Activated CD4-positive, CD25-positive, alpha-beta regulatory T cell treated with anti-CD3 and anti-CD28 coated beads, Interleukin-2, amount 50 U/mL, for 72 hours (primary cell): ENCODE data around the gene KIRREL2.
"Not testable (repeated sequence)": the region's sequence is repeated elsewhere in the genome, so short reads cannot be mapped to it uniquely, and the experiment has no call there.

Experiments
- DNase-seq: peaks from one replicate; pipeline ENCODE4 v3.0.0; 2021

KIRREL2 gene

DNA sequence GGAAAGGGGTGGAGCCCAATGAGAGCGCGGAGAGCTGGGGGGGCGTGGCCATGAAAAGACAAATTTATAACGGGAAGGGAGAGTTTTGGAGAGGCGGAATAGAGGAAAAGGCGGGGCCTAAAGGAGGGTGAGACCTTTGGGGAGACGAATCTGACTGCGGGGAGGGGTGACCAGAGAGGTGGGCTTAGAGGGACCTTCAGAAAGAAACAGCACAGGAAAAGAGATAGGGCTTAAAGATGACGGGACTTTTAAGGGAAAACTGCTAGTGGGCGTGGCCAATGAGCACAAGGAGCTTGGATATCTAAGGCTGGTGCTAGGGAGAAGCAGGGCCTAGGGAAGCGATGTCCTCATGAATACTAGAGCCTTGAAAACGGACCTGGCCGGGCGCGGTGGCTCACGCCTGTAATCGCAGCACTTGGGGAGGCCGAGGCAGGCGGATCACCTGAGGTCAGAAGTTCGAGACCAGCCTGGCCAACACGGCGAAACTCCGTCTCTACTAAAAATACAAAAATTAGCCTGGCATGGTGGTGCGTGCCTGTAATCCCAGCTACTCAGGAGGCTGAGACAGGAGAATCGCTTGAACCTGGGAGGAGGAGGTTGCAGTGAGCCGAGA lies 13.5 kb downstream of the KIRREL2 start:
- DNase-seq, result not testable (repeated sequence)

DNA sequence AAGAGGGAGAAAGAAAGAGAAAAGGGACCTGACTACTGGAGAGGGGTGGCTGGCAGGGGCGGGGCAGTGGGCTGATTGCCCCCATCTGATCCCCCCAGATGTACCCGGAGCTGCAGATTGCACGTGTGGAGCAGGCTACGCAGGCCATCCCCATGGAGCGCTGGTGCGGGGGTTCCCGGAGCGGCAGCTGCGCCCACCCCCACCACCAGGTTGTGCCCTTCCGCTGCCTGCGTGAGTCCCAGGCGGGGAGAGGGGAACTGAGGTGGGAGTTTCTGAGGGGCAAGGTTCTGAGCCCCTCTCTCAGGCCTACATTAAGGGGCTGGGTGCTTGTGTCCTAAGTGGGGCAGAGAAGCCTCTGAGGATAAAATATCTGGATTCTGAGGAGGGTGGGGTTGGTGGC lies 14.1 kb downstream of the KIRREL2 start:
- DNase-seq, result no peak

DNA sequence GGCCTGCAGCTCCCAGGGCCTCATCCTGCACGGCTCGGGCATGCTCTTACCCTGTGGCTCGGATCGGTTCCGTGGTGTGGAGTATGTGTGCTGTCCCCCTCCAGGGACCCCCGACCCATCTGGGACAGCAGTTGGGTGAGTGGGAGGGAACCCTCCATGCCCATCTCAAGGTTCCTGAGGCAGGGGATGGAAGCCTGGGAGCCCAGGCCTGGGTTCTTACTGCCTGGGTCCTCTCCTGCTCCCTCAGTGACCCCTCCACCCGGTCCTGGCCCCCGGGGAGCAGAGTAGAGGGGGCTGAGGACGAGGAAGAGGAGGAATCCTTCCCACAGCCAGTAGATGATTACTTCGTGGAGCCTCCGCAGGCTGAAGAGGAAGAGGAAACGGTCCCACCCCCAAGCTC lies 14.9 kb downstream of the KIRREL2 start:
- no peak for DNase-seq

DNA sequence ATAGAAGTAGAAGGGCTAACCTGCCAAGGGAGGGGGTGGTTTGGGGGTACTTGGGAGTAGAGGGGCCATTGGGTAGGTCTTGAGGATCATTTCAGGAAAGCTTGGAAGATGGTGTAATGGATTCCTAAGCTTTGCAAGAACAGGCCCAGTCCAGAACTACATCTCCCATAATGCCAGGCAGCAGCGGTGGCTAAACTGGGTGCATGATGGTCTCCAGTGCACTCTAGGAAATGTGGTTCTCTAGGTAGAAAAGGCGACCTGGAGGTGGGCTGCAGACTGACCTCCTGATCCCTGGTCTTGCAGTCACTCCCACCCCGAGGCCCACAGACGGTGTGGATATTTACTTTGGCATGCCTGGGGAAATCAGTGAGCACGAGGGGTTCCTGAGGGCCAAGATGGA lies 15.5 kb downstream of the KIRREL2 start:
- no peak for DNase-seq

DNA sequence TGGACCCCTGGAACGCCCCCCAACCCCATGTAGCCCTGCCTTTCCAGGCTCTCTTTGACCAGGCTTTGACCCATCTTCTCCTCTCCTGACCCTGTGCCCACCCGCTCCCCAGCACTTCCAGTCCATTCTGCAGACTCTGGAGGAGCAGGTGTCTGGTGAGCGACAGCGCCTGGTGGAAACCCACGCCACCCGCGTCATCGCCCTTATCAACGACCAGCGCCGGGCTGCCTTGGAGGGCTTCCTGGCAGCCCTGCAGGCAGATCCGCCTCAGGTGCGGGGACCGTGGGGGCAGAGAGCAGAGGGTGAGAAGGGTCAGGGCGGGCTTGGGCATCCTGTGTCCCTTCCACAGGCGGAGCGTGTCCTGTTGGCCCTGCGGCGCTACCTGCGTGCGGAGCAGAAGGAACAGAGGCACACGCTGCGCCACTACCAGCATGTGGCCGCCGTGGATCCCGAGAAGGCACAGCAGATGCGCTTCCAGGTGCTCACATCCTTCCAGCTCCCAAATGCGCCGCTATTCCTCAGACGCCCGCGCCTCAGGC lies 17.8 kb downstream of the KIRREL2 start:
- no peak for DNase-seq

DNA sequence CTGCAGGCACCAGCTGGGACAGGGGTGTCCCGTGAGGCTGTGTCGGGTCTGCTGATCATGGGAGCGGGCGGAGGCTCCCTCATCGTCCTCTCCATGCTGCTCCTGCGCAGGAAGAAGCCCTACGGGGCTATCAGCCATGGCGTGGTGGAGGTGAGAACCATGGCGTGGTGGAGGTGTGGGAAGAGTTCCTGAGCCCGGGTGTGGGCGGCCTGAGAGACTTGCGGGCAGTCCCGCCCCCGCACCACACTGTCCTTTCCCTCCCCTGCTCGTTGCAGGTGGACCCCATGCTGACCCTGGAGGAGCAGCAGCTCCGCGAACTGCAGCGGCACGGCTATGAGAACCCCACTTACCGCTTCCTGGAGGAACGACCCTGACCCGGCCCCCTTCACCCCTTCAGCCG lies 22.4 kb downstream of the KIRREL2 start:
- no peak for DNase-seq

DNA sequence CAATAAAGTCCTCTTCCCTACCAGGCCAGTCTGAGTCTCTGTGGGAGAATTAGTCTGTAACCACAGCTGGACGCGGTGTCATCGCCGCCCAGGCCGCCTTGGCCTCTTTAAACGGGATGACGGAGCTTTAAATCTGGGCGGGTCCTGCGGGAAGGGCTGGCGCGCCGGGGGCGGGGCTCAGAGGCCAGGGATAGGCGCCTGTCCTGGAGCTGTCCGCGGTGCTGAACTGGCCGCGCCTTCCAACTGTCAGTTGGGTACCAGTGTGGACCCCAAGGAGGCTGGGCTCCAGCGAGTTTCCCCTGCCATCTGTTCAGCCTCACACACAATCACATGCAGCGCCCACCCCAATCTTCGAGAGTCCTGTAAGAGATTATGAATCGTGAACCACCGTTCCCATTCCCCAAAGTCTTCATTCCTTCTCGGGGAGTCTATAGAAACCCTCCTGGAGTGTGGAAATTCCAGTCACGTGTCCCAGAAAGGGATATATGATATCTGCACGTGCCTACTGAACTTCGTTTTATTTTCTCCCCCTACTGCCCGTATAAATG lies 23.1 kb downstream of the KIRREL2 start:
- peak; percentile 80 for DNase-seq

DNA sequence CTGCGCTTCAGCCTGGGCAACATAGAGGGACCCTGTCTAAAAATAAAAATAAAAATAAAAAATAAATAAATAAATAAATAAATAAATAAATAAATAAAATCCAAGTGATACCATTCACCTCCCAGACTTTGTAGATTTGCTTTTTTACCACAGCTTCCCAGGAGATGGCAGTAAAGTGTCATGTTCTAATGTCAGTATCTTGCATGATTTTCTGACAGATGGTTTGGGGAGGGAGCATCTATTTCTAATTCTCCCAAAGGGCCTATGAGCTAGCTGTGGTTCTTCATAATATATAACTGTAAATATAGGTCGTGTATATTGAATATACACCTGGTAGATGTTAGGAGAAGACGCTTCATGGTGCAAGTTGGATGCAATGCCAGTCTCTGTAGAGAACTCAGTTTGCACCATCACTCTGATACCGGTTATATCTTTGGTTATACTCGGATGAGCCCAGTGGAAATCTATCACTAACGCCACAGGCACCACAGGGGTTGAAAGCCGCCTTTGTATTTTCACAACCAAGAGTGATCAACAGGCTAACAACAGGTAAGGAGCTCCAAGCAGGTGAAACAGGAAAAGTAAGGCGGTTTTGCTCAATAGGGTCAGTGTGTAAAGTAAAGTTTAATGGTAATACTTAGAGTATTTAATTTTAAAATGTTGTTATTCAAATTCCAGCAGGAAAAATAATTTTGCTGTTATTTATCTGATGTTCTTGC lies 25.6 kb downstream of the KIRREL2 start:
- DNase-seq, result no peak

DNA sequence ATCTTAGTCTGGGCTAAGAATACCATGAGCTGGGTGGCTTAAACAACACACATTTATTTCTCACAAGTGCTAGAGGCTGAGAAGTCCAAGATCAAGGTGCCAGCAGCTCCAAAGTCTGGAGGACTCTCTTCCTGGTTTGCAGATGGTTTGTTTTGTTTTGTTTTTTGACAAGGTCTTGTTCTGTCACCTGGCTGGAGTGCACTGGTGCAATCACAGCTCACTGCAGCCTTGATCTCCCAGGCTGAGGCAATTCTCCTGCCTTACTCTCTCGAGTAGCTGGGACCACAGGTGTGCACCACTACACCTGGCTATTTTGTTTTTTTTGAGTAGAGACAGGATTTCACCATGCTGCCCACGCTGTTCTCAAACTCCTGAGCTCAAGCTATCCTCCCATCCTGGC lies 27.2 kb downstream of the KIRREL2 start:
- no peak for DNase-seq

DNA sequence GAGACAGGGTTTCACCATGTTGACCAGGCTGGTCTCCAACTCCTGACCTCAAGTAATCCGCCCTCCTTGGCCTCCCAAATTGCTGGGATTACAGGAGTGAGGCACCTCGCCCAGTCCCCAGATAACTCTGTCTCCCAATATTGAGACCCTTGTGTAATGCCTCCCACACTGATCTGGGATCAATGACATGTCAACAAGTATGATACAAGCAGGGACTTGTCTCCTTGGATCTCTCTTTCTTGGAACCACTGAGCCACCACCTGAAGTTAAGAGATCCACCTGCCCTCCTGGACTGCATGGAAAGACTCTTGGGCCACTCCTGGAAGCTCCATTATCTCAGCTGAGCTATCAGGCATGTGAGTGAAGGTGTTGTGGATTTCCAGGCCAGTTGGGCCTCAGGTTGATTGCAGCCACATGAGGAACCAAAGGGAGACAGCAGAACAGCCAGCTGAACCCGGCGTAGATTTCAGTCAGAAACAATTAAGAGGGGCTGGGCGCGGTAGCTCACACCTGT lies 28.6 kb downstream of the KIRREL2 start:
- DNase-seq, result no peak

DNA sequence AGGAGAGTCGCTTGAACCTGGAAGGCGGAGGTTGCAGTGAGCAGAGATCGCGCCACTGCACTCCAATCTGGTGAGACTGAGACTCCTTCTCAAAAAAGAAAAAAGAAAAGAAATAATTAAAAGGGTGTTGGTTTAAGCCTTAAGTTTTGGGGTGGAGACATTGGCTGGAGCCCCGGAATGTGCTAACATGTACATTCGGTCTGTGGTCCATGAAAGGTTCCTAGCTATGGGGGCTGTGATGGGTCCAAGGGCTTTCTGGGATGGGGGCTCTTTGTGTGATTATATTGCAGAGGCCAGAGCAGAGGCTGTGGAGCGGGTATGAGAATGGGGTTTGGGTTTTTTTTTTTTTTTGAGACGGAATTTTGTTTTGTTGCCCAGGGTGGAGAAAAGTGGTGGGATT lies 29.2 kb downstream of the KIRREL2 start:
- no peak for DNase-seq

DNA sequence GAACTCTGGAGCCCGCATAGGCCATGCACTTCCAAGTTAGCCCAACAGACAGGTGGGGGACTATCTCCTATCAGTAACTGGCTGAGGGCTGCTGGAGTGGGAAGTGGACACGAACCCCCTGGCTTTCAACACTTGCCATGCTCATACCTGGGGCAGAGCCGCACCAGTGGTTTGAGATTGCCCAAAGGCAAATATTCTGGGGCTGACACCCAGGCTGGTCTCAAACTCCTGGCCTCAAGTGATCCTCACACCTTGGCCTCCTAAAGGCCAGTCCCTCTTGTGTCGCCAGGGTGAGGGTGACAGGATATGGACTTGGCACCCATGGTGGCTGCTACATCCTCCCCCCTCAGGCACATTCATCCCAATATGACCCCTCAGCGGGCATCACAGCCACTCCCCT lies 30.5 kb downstream of the KIRREL2 start:
- DNase-seq, result no peak

DNA sequence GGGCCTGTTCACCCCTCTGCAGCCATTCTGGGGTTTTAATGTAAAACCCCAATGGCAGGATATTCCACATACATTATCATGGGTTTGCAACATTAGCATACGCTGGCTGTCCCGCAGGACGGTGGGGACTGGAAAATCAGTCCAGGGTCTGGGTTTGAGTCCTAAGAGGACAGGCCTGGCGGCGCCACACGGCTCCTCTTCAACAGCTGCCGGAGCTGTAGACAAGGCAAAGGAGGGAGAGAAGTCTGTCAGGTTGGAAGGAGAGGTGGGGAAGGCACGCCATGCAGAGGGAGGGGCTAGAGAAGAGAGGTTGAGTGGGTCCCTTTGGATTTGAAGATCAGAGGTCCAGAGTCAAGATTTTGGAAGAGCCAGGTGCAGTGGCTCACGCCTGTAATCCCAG lies 31.7 kb downstream of the KIRREL2 start:
- no peak for DNase-seq

DNA sequence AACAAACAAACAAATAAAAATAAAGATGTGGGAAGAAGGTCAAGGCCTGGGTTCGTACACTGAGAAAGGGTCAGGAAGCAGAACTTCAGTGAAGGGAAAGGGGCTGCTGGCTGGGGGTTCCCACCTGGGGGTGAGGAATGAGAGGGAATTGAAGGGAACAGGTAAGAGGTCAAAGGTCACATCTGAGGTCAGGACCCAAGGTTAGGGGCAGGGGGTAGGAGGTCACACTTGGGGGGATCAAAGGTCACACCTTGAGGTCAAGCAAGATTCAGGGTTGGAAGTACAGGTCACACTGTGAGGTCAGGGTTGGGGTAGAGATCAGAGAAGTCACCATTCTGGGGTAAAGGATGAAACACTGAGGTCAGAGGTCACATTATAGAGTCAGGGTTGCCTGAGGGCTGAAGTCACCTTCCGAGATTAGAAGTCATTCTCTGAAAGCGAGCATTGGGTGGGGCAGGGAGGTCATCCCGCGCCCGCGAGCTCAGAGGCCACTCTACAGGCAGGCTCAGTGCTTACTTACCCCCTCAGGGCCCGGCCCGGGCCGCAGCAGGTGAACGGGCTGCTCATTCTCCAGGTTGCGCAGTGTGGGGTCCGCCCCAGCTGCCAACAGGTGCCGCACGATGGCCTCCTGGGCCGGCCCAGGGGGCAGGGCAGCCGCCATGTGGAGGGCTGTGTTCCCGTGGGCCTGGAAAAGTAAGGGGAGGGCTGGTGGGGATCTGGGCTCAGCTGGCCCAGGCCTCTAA lies 32.8 kb downstream of the KIRREL2 start:
- no peak for DNase-seq

DNA sequence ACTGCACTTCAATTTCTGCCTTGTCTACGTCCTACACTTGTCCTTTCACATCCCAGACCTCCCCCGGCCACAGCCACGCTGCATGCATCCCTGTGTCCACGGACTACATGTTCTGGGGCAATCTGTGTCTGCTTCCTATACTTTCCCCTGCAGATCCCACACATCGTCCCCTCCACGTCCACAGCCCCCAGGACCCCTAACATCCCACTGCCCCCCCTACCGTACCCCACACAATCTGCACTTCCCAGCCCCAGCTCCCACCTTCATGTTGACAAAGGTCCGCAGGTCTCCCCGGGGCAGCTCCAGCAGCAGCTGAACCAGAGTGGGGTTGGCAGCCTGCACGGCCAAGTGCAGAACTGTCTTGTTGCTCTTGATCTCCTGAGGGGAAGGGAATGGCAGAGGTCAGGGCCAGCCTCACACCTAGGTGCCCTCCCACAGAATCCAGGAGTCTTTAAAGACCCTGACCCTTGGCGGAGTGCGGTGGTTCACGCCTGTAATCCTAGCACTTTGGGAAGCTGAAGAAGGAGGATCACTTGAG lies 33.5 kb downstream of the KIRREL2 start:
- no peak for DNase-seq

DNA sequence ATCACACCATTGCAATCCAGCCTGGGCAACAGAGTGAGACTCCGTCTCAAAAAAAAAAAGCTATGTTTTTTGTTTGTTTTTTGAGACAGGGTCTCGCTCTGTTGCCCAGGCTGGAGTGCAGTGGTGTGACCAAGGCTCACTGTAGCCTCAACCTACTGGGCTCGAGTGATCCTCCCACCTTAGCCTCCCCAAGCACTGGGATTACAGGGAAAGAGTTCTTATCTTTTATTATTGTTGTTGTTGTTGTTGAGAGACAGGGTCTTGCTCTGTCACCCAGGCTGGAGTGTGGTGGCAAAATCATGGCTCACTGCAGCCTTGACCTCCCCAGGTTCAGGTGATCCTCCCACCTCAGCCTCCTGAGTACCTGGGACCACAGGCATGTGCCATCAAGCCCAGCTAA lies 35.1 kb downstream of the KIRREL2 start:
- DNase-seq, result not testable (repeated sequence)

DNA sequence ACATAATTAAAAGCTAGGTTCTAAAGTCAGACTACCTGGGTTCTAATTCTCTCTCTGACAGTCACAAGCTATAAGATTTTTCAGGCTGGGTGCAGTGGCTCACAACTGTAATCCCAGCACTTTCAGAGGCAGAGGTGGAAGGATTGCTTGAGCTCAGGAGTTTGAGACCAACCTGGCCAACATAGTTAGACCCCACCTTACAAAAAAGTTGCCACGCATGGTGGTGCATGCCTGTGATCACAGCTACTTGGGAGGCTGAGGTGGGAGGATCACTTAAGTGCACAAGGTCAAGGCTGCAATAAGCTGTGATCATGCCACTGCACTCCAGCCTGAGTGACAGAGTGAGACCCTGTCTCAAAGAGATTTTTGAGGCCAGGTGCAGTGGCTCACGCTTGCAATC lies 37.6 kb downstream of the KIRREL2 start:
- DNase-seq, result no peak

DNA sequence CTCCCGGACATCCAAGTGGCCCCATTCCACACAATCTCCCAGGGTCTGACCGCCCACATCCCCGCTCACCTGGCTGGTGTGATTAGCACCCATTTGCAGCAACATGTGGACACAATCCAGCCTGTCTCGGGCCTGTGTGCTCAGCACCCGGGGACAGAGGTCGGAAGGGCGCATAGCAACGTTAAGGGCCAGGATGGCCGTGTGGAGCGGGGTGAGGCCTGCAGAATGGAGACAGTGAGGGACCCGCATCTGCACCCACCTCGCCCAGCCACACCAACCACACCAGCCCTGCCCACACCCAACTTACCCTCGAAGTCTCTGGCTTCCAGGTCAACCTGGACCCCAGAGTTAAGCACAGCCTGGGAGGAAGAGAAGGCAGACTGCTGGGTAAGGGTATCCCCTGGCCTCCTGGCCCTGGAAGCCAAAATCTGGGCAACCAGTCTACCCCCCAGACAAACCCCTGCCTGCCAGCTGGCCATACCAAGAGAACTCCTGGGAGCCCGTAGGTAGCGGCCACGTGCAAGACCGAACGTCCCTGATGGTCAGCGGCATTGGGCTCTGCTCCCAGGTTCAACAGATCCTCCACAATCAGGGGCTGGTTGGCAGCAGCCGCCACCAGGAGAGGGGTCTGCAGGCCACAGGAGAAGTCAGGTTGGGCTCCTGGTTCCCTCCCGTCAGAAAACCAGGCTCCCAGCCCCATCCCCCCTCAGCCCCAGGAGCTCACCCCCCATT lies 39.4 kb downstream of the KIRREL2 start:
- no peak for DNase-seq

DNA sequence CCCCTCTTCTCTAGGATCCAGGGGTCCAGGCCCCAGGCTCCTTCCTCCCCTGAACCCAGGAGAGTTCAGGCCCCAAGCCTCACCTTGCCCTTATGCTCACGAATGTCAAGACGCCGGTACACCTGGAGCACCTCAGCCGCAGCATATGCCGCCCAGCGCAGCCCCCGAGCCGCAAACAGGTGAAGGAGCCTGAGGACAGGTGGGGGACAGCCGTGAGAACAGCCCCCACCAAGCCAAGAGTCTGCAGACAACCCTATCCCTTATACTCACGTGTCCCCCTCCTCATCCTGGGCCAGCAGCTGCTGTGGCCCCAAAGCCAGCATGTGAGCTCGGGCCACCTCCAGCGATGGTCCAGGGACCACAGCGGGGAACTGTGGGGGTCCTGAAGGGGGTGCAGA lies 39.9 kb downstream of the KIRREL2 start:
- no peak for DNase-seq

DNA sequence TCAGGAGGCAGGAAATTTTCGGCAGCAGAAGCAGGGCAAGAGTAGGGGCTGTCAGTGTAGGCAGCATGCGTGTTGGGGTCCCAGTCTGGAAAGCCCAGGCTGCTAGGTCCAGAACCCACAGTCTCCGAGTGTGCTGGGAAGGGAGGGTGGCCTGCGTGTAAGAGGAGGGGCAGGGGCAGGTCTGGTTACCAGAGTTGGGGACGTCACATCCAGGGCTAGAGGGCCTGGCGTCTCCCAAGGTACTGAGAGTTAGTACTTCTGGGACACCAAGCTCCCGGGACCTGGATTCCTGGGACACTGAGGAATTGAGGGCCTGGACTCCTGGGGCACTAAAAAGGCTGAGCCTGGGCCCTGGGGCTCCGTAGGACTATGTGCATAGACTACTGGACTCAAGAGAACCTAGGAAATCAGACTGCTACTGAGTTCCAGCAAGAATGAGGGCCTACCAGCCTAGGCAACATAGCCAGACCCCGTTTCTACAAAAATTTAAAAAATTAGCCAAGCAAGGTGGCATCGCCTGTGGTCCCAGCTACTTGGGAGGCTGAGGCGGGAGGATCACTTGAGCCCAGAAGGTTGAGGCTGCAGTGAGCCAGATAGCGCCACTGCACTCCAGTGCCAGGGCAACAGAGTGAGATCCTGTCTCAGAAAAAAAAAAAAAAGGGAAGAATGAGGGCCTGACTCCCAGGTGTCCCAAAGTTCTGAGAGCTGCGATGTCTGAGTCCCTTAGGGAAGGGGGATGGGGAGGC lies 41.2 kb downstream of the KIRREL2 start:
- no peak for DNase-seq

DNA sequence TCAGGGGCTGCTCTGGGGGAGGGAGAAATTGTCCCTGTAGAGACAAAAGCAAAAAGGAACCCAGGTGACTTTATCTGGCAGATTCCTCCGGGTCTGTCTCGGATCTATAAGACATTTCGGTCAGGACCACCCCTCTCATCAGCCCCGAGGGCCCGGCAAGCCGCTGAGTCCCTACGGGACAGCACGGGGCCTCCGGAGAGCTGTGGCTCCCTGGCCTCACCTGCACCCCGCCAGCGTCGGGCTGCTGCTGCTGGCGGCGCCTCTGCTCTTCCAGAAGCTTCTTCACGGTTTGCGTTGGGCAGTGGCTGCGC lies 41.7 kb downstream of the KIRREL2 start:
- DNase-seq, result no peak
